HCT116 (cell line): ENCODE results near the gene SLF1. TPM values are rescaled to one million over a fixed set of nuclear protein-coding genes. Genes with fewer than 3 reads are reported as not detected.

ENCODE experiments used
- total RNA-seq: library from RNA; stranded (reverse); gene quantifications from one replicate; pipeline ENCODE4 v1.2.1, GENCODE V29; 2021; ENCODE audit not compliant: unreplicated experiment

Gene SLF1
- total RNA-seq, 1 experiment from 2014 or later = 10.4 TPM

Other genes starting within 250 kb of the SLF1 start
- 1.4 TPM for gene KIAA0825, start 65 bp upstream of the SLF1 start, total RNA-seq